Activated gamma-delta T cell treated with anti-CD3 and anti-CD28 coated beads, Interleukin-2, amount 50 U/mL, for 16 hours (primary cell): ENCODE measurements around the gene ADAMTS17.

Experiments
- DNase-seq: peaks from one replicate; pipeline ENCODE4 v3.0.0-alpha.2; 2020; ENCODE audit warnings: low read depth

ADAMTS17 gene

DNA sequence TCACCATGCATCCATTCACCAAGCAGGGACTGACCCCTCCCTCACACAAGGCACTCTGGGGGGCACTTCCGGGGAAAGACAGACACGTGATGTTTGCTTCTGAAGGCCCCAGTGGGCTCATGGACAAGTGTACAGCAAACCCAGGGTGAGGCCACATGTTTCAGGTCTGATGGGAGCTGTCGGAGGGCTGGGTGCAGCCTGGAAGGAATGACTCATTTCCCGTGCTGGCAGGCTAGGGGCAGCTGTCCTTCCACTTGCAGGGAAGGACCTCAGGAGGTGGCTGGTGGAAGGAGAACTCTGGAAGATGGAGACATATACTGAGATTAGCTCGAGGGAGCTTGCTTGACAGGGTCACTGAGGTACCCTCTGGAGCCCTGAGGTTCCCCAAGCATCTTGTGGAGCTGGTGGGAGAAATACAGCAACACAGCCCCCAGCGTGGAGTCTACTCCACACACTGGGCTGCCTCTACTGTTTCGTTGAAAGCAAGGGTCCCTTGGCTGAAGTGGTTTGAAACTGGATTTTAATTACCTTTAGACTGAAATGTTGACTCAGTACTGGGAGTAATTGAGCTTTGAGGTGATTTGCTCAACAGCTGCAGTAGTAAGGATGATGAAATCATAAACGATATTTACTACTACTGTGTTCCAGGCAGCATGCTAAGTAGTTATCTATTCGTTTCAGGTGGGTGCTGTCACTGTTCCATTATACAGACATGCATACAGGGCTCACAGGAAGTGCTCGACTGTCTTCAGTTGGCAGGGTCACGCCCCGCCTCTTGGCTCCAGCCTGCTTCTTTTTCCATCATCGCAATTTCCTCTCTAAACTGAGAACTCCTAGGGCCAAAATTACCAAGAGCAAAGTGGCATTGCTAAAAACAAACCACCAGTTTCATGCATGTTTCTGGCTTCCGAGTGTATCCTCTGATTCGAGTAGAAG is 230.4 kb downstream of the ADAMTS17 start:
- no peak for DNase-seq

DNA sequence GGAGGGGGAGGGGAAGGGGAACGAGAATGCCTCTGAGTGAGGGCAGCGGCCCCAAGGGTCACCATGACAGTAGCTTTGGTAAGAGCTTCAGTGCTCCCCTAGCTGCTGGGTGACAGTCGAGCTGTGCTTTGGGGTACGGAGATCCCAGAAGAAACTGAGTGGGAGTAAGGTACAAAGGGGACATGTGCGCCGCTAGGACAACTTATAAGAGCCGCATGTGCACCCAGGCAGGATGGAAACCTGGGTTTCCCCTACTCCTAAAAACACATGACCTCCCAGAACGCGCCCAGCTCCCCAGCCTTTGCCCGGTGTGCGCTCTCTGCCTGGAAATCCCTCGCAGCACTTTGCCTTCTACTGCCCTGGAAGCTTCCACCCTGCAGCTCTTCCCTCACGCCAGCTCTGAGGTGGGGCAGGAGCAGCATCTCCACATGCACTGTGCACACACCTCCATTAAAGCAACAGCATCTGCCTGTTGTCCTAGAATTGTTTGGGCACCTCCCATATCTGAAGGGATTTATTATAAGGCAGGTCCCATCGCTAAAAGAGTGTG is 232.2 kb downstream of the ADAMTS17 start:
- no peak for DNase-seq

DNA sequence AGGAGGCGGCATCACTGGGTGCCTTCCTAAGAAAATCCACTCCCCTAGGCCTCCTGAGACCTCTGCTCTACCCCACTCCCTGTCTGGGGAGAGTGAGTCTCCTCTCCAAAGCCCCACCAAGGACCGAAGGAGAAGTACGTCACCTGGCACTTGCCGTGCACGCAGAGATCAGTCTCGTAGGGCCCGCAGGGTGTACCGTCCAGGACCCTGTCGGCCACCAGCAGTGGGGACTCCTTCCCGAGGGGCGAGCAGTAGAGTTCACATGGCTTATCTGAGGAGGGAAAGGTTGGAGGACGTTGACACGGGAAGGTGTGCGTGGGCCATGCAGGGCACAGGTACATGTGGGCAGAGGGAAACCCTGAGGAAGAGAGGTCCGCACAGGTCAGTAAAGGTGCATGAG is 232.9 kb downstream of the ADAMTS17 start:
- DNase-seq, result no peak

DNA sequence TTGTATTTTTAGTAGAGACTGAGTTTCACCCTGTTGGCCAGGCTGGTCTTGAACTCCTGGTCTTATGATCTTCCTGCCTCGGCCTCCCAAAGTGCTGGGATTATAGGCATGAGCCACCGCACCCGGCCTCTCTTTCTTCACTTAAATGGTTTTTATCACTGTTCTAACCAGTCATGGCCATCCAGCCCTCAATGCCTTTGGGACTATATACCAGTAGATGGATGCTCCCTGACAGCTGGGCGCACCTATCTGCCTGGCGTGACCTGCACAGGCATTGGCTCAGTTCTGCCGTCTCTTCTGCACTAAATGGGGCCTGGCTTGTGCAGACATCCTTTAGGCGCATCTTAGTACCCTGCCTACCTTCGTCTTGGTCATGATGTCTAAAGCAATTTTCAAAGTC is 233.4 kb downstream of the ADAMTS17 start:
- DNase-seq, result no peak

DNA sequence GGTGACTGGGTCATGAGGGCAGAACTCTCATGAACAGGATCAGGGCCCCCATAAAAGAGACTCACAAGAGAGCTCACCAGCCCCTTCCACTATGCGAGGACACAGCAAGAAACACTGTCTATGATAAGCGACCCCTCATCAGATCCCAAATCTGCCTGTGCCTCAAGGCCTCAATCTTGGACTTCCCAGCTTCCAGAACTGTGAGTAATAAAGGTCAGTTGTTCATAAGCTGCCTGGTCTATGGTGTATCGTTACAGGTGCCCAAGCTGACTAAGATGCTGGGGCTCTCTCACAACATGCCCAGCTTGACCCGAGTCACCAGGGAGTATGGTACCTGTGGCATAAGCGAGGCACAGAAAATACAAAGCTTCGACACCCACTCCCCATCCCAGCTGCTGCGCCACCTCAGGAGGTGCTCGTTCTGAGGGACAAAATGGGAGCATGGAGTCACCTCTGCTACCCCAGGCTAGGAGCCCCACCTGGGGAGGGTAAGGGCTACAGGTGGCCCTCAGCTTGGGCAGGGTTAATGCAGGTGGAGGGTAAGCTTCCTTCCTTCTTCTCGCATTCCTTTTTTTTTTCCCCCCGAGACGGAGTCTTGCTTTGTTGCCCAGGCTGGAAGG is 234.1 kb downstream of the ADAMTS17 start:
- DNase-seq, result no peak

DNA sequence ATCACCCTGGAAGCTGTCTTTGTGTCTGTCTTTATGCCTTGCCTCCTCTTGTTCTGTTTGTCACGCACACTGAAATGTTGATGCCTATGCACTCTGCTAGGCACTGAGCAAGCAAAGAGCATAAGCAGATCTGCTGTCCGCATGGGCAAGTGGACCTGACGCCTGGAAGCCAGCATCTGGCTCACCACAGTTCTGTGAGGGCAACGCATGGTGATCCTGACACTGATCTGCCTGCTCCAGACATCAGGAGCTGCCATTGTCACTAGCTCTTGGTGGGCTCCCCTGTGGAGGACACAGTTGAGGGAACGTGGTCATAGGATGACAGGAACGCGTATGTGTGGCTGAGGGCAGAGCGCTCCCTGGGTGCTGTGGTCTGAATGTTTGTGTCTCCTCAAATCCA is 234.6 kb downstream of the ADAMTS17 start:
- no peak for DNase-seq

DNA sequence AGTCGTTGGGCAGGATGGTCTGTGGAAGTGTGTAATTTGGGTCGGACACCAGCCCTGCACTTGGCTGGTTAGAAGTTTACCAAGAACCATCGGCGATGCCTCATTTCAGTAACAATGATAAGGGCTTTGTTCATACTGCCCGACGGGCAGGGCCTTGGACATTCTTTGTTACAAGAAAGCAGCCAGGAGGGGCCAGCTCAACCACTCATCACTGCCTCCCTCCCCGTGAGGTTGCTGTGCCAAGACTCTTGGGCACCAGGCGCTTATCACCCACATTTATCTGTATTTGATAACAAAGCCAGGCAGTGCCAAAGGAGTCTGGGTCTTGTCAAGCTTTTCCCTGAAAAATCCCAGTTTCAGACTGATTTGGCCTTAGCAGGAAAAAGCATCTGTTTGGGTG is 235.0 kb downstream of the ADAMTS17 start:
- DNase-seq, result no peak

DNA sequence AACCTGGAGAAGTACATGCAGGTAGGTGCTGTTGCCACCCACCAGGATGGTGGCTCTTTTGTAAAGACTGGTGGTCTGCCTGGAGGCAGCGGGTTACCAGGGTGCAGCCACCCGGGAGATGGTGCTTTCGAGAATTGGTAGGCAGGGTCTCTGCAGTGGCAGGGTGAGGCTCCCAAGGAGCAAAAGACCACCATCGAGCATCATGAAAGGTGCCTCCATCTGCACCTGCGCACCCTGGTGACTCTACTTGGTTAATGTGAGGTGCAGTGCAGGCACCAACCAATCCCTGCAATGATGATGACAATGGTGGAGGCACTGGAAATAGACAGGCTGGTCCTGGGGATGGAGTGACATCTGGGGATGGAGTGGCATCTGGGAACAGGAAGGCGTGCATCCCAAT is 236.7 kb downstream of the ADAMTS17 start:
- no peak for DNase-seq

DNA sequence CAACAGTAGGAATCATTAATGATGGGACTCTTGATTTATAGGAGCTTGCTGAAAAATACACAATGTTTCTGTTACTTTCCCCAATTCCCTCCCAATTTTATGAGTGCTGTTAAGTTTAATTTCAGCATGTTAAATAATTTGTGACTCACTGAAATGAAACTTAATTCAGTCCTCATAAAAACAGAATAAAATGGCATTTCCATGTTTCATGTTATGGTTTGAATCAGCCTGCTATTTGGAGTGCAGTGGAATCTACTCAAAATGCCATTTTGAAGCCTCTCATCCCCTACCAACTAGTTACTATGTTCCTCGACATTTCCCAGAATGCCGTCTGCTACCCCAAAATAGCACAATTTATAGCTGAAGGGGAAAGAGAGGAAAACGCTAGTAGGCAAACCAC is 237.5 kb downstream of the ADAMTS17 start:
- no peak for DNase-seq

DNA sequence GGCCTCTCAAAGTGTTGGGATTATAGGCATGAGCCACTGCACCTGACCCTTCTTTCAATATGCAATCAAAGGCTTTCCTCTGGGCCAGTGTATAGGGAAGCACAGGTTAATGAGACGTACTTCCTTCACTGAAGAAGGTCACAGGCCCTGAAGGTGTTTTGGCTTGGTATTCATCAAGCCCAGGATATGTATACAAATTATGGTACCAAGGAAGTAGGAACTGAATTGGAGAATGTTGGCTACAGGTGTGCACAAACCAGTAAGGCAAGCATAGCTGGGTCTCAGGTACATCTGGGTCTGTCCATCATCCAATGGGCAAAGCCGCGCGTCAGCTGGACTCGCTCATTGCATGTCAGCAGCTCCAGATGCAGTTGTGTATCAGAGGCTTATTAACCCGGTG is 237.9 kb downstream of the ADAMTS17 start:
- no peak for DNase-seq

DNA sequence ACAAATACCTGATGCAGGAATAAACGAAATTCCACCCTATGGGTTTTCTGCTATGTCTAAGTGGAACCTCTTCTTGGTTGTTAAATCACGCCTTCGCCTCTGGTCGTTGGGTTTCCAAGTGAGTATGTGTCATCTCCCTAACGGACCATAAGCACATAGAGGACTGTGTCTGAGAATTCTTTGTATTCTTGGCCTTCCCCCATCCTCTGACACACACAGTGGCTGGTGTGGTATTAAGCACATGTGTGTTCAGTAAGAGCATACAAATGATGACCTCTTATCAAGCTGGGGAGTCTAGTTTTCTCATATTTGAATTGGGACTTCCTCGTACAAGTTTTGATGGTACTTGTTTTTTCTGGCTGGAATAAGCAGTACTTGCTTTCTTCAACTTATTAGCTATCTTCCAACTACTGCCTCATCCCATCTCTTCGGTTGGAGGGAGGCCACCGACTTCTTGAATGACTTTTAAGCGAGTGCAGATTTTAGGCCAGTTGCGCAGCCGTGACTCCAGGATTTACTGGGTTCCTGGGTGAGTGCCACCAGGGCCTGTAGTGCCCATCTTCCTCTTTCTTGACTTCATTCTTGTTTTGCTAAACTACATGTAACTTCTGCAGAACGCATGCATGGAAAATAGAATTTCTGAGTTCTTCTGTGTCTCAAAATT is 240.2 kb downstream of the ADAMTS17 start:
- DNase-seq, result no peak

DNA sequence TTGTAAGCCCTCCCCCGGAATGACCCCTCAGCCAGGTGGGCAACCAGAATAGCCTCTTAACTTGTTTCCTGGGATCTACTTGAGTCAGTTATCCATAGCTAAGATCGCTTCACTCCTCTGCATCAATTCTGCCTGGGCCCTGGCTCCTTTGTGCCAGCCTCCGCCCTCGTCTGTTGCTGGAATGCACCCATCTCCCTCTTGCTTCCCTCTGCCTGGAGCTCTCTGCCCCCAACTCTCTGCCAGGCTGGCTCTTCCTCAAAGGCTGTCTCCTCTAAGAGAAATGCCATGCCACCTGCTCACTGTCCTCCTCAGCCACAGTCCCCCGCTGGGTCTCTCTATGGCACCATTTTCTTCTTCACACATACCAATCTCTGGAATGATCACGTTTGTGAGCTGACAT is 240.8 kb downstream of the ADAMTS17 start:
- DNase-seq, result no peak

DNA sequence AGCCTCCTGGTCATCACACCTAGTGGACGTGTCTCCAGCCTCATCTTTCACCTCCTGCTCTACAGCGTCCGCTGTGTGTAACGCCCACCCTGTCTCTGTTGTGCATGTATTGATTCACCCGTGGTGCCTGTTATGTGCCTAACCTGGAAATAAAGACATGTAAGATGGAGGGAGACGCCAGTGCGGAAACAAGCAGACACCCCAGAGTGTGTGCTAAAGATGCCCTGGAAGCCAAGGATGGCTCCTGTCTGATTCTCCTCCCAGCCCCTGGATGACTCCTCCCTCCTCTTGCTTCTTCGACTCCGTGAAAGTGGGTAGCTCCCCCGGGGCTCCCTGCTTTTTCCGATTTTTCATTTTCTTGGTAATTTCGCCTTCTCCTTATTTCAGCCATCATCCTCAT is 241.8 kb downstream of the ADAMTS17 start:
- no peak for DNase-seq

DNA sequence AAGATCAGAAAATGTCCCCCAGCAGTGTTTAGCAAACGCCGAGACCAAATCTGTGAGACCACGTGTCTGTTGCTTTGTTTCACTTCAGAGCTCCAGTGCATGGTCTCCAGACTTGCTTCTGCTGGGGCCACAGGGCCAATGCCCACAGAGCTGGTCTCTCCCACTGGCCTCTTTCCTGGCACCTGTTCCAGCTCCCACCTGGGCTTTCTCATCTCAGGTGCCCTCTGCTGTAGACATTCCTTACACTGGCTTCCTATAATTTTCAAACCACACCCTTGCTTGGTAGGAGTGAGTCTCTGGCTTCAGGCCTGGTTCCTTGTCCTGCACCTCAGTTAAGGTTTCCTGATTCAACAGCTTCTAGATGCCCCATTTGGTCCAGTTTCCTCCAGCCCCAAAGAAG is 243.1 kb downstream of the ADAMTS17 start:
- DNase-seq, result no peak

DNA sequence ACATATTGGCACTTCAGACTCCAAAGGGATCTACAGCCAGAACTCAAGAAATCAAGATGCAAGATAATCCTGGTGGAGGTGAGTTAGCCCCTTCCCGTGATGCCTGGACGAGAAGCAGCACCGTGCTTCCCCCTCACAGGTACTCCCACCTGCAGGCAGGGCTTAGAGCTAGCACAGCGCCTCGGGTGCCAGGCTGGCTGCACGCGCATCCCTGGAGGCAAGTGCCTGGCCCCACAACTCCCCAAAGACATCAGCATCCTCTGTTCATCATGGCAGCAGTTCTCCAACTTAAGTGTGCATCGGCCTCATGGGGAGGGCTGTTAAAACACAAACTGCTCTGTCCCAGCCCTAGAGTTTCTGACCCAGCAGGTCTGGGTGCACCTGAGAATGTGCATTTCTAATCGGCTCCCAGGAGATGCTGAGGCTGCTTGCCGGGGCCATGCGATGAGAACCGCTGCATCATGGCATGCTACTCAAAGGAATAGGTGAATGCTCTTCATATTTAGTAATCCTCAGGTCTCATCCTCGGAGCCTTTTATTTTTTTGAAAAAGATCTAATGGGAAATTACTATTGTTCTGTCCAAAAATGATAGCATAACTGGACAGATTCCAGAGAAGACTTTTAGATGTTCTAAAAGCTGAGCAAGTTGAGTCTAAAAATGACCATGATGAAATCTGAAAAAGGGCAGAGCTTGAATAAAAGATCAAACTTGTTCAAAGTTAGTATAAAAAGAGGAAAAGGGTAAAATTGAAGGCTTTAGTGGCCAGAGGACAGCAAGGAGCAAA is 244.2 kb downstream of the ADAMTS17 start:
- DNase-seq, result no peak

DNA sequence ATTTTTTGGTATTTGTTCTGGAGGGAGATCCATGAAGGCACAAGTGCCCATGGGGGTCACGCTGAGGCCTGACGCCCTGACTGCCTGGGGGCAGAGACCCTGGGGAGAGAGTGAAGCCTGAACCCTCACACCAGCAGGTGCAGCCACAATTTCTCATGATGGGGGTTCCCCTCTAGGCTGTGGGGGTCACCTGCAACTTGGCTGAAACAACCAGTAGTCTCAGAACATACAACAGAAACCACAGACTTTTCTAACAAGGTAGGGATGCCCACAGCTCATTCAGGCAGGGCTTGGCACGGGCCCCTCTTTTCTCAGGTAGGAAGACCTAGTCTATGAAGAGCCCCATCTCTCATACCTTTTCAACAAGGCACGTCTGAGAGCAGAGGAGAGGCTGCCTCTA is 245.1 kb downstream of the ADAMTS17 start:
- DNase-seq, result no peak

DNA sequence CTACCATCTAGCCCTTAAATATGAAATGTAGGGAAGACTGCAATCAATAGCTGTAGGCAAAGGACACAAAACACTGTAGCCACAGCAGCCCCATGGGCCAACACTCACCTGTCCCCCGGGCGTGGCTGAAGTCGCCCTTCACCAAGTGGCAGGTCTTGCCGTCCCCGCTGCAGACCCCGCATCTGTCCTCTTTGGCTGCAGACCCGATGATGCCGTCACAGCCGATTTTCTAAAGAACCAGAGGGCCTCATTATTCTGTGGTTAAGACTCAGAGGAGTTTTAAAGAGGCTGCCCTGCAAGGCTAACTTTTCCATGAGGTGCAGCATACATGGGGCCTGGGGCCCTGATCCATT is 245.6 kb downstream of the ADAMTS17 start:
- DNase-seq, result no peak

DNA sequence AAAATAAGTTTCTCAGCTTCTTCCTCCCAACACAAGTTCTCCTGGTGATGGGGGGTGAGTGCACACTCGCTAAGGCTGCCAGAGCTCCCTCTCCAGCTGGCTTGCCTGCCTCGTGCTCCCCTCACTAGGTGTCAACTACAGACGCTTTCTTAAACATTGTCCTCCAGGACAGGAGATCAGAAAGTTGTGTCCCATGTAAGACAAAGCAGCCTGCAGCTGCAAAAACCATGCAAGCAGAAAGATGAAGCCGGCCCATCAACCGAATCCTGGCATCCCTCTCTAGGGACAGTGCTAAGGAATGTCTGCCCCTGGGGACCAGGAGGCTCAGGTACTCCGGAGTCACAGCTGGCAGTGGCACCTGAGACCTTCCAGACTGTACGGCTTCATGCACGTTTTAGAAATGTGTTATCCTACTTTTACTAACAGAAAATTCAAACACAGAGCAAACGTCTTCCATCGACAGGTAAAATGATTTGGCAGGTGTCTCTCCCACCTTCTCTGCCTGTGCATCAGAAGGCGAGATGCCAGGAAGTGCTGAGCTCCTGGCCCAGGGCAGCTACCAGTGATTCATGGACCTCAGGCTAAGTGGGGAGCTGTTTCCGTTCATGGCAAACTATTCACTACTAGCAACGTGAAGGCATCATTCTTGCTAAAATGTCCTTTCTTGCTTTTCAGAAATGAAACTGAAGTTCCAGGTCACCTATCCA is 246.1 kb downstream of the ADAMTS17 start:
- no peak for DNase-seq

DNA sequence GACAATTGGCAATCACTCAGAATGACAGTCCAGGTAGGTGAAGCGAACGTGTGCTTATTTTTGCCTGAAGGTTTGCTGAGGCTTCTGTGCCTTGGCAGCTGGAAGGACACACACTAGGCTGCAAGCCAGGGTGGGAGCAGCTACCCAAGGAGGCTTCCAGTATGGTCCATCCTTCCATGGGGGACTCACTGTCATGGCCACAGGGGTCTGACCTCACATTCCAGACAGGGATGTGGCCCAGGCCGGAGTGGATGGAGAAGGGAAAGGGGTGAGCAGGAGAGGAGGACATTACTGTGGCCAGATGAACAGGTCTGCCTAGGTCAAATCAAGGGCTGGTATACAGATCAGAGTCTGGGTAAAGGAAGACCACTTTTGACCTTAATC is 247.7 kb downstream of the ADAMTS17 start:
- no peak for DNase-seq

DNA sequence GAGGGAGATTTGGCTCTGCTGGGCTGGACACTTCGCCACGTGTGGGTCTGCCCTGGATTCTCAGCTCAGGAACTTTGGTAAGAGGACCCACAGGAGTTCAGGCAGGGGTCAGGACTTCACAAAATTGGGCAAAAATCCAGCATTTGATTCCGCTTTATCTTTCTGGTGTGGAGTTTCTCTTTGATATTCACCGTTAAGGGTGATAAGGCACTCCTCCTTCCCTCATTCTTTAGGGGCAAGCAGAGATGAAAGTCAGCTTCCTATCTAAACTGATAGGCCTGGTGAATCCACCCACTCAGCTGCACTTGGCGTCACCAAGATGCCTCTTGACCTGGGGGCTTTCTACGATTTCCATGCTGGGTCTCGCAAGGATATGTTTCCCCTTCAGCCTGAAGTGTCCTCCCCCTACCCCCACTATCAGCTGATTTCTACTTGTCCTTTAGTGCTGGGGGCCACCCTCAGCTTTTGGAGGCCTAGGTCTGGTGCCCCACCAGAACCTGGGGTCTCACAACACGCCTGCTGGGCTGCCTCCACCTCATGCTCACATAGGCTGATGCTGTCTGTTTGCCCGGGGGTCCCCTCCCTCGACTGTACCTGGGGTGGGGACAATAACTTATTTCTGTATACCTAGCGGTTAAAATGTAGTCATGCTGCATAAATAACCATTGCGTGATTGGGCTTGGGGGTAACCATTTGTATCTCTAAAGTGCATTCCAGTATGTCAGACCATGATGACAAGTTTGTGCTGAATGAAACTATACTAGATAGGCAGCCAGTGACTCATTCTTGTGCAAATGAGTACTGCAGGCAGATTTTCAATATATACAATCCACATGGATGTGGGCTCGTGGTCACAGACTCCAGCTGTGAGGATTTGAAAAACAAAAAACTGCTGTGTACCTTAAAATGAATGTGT is 248.3 kb downstream of the ADAMTS17 start:
- DNase-seq, result no peak
